SU-DHL-6 (cell line): ENCODE results near the gene RRP12.

Source experiments
- CTCF ChIP-seq: fragments of 200-600 bp; sonication (generic); IDR thresholded peaks from one replicate; pipeline ENCODE4 v1.5.1; 2017; ENCODE audit warnings: antibody characterized with exemption, mild to moderate bottlenecking, low read length, moderate library complexity; ENCODE audit not compliant: insufficient read depth, poor library complexity, severe bottlenecking
- EZH2phosphoT487 ChIP-seq: fragments of 200-600 bp; sonication (generic), shearing (Covaris generic); conservative IDR thresholded peaks from 2 replicates; pipeline ENCODE4 v1.6.1; 2018; ENCODE audit warnings: mild to moderate bottlenecking, antibody characterized with exemption, low read length, moderate library complexity, mixed read lengths

DNA sequence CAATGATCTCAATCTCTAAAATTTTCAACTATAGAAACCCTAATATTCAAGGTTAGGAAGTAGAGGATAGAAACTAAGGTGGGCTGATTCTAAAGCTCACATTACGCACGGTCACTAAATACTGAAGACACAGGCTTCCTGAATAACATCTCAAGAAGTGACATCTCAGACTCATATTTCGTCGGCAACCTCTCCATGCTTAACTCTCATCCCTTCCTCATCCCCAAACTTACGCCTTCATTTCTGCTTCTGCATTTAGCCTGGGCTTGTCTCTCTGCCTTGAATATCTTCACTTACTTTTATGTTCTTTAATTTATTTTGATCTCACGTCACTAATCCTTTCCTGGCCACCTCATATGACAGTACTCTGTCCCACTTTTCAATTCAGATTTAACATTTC, 34.1 kb upstream of the RRP12 start:
- TF ChIP-seq EZH2phosphoT487 (no peak), CTCF (no peak)
